Adrenal gland (tissue), 12 donors: ENCODE data around the gene TMEM72. TPM values are rescaled to one million over a fixed set of nuclear protein-coding genes. Genes with fewer than 3 reads are reported as not detected.
A peak's percentile ranks its signal among the peaks of the same experiment; 100 is the strongest.

Source experiments
- DNase-seq, 7 donors: peaks; one replicate each; pipeline ENCODE4 v3.0.0-alpha.2; 2019 to 2020
- H3K27ac ChIP-seq, 5 donors: fragments of 200-600 bp; sonication (generic) in 4 of 5; 1 replicate in 3 of 5; 2 replicates in 2 of 5; pipeline versions ENCODE4 v1.5.1 to v1.8.0; 2016 to 2020; ENCODE audit warnings: mild to moderate bottlenecking in 1 of 5
- H3K27me3 ChIP-seq: fragments of 200-600 bp; 2 replicates; pipeline ENCODE4 v1.8.0; 2021
- H3K36me3 ChIP-seq, 2 donors: fragments of 200-600 bp; replicated peaks in 1 of 2; 1 replicate in 1 of 2; 2 replicates in 1 of 2; pipeline versions ENCODE4 v1.5.1 to v1.8.0; 2018 to 2022
- H3K4me1 ChIP-seq, 2 donors: fragments of 200-600 bp; replicated peaks in 1 of 2; 1 replicate in 1 of 2; 2 replicates in 1 of 2; pipeline versions ENCODE4 v1.5.1 to v1.8.0; 2018 to 2021
- H3K4me3 ChIP-seq, 4 donors: fragments of 200-600 bp; sonication (generic) in 3 of 4; one replicate each; pipeline ENCODE4 v1.5.1; 2016 to 2018
- H3K9me3 ChIP-seq, 3 donors: fragments of 200-600 bp; sonication (generic) in 1 of 3; replicated peaks in 1 of 3; 1 replicate in 2 of 3; 2 replicates in 1 of 3; pipeline versions ENCODE4 v1.5.1 to v1.8.0; 2016 to 2021
- CTCF ChIP-seq, 6 experiments: fragments of 450-650 bp in 4 of 6; fragments of 200-600 bp in 2 of 6; sonication (generic) in 1 of 6; IDR thresholded peaks; 1 replicate in 5 of 6; 2 replicates in 1 of 6; pipeline versions ENCODE4 v1.5.1 to v1.8.0; 2016 to 2021; ENCODE audit warnings: antibody characterized with exemption in 6 of 6, mild to moderate bottlenecking in 2 of 6, moderate library complexity in 1 of 6
- POLR2A ChIP-seq, 2 donors: fragments of 450-650 bp; IDR thresholded peaks; one replicate each; pipeline ENCODE4 v1.6.1; 2017; ENCODE audit warnings: antibody characterized with exemption in 2 of 2, mild to moderate bottlenecking in 2 of 2, moderate library complexity in 1 of 2
- WGBS, 4 donors: extraction: QIAGEN DNeasy Blood & Tissue Kit in 2 of 4; methylation state at CpG; one replicate each; pipeline versions ENCODE4 v1.1.5 to v1.1.7; 2013 to 2017; 5-methylcytosine and 5-hydroxymethylcytosine counted together
- intact Hi-C, 2 donors: fragments of 100-400 bp; cut with DNase I; formaldehyde crosslinking; loops; one replicate each; pipeline versions ENCODE4 v1.14.1 to v1.15.0; 2022 to 2023
- polyA plus RNA-seq, 3 donors: library from polyadenylated mRNA; stranded (reverse); fragments of 200-250 nt in 2 of 3; fragments of 350-450 nt in 1 of 3; fragmentation: Illumina TruSeq in 1 of 3; extraction: RNeasy Lipid Tissue Mini Kit (QIAGEN cat#74804) in 1 of 3; gene quantifications; one replicate each; pipeline ENCODE4 v1.2.3, GENCODE V29; 2013 to 2014
- total RNA-seq, 9 donors: library from RNA; depleted of rRNA in 4 of 9; stranded (reverse); fragments of >200 nt in 4 of 9; fragments of 120-200 nt in 1 of 9; fragmentation: NEBNext Ultra II Directional in 1 of 9; extraction: Animal tissue kit (Norgen Biotek cat#: 25700) in 1 of 9; gene quantifications; one replicate each; pipeline versions ENCODE4 v1.1.0 to v1.2.4, GENCODE V29; 2013 to 2023
- donor health status: healthy with polysubstance abuse.
- donor health status: Bipolar disorder and iron deficiency.
- donor health status: DM: yes; HTN: yes; CAD: no.
- donor health status: DM: no; HTN: no; CAD: no.
- donor health status: DM: no; HTN: no; CAD: no.
- donor health status: DM: yes; HTN: yes; CAD: no.

The TMEM72 gene
- total and polyA plus RNA-seq, 12 donors: 0.17 TPM; not detected in 11

GRCh38 chr10:44986179-44986578, 75.0 kb downstream of the TMEM72 start:
- WGBS, 4 donors: 67 to 90% (median 87%) methylated on average over 3 of the region's 3 CpGs
- Histone ChIP-seq H3K9me3 (no peaks in the 10 kb centered on the region), H3K27me3 (no peaks in the 10 kb centered on the region), H3K27ac (peak overlapping the region in 2 of 5 donors; percentile 56 to 79), H3K4me3 (no peak overlapping the region), H3K36me3 (peaks cover 0 to 13% of the 10 kb centered on the region in 2 donors), H3K4me1 (peaks cover 6 to 24% of the 10 kb centered on the region in 2 donors)
- DNase-seq: peak in 3 of 7 donors; percentile 6 to 15 (median 8)
- intact Hi-C loops: no loop called here
- TF ChIP-seq POLR2A (IDR thresholded peaks at IDR 0.05) (no peak), CTCF (IDR thresholded peaks at IDR 0.05) (no peak)

Other genes starting within 250 kb of the TMEM72 start
- 10 to 100 TPM in 7 of 9 donors, 1 to 10 TPM in 2; 5.7 to 38.8 (median 23.8) TPM for gene RASSF4, start 48.5 kb downstream of the TMEM72 start, total RNA-seq
- 10 to 100 TPM in 2 of 3 donors, 1 to 10 TPM in 1; 5.2 to 47.5 (median 38.3) TPM for gene RASSF4, start 48.5 kb downstream of the TMEM72 start, polyA plus RNA-seq
- 100 to 1,000 TPM in 4 of 9 donors, 10 to 100 TPM in 4, 1 to 10 TPM in 1; 7.4 to 179 (median 85.0) TPM for gene DEPP1, start 67.5 kb downstream of the TMEM72 start, total RNA-seq
- 10 to 100 TPM; 17.6 to 86.8 (median 18.2) TPM for gene DEPP1, start 67.5 kb downstream of the TMEM72 start, polyA plus RNA-seq
- gene ZNF22, start 89.6 kb downstream of the TMEM72 start, total RNA-seq: 10 to 100 TPM in 8 of 9 donors, 1 to 10 TPM in 1; 8.0 to 28.7 (median 13.5) TPM
- 10 to 100 TPM; 10.9 to 21.3 (median 11.7) TPM for gene ZNF22, start 89.6 kb downstream of the TMEM72 start, polyA plus RNA-seq